ENCODE results near the gene TNFRSF14. TPM values are rescaled to one million over a fixed set of nuclear protein-coding genes. Genes with fewer than 3 reads are reported as not detected.
A peak's percentile ranks its signal among the peaks of the same experiment; 100 is the strongest.
"Not testable (repeated sequence)": the region's sequence is repeated elsewhere in the genome, so short reads cannot be mapped to it uniquely, and the experiment has no call there.

TNFRSF14 gene
- total RNA-seq, 1 donor from 2014 or later: 11.1 TPM

DNA sequence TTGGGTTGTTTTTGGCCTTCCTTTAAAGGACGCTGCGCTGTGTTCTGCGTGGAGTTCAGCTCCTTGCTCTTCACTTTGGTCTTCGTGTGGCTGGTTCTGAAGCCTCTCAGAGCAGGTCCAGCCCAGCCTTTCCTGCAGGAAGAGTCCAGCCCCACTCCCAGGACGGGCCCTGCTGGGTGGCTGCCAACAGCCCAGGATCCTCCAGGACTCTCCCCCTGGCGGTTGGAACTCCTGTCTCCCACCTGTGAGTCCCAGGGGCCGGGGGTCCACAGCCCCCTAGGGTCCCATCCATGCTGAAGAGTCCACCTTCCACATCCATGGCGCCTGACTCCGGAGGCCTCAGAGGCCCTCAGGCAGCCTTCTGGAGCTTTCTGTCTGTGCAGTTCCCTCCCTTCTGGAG, 4.6 kb upstream of the TNFRSF14 start:
- not testable (repeated sequence) for FAIRE-seq; H3K27me3 ChIP-seq (ENCODE audit: control insufficient read depth, insufficient read depth, low read length); H3K4me3 ChIP-seq (ENCODE audit: low read depth, low read length); H3K36me3 ChIP-seq (ENCODE audit: control insufficient read depth, insufficient read depth, low read length); DNase-seq (ENCODE audit: low read depth)

DNA sequence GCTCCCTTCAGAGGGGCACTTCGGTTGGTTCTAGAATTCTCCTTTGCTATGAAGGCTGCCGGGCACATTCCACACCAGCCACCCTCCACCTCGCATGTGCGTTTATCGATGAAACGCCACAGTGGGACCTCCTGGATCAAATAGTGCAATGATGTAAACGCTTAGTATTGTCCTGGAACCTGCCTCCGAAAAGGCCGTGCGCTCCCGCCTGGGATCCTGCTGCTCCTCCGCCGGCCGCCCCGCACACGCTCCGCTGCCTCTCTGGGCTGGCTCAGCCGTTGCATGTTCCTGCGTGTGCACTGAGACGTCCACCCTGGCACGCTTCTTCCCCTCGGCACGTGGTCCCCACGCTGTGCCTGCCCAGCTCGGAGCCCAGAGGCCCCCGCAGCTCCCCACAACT, 4.0 kb upstream of the TNFRSF14 start:
- Histone ChIP-seq H3K4me3 (ENCODE audit: low read depth, low read length) (no peak overlapping the region), H3K27me3 (ENCODE audit: control insufficient read depth, insufficient read depth, low read length) (no peaks in the 10 kb centered on the region), H3K36me3 (ENCODE audit: control insufficient read depth, insufficient read depth, low read length) (no peaks in the 10 kb centered on the region)
- no peak for TF ChIP-seq CTCF (IDR thresholded peaks at IDR 0.05; ENCODE audit: insufficient read depth, low read length, severe bottlenecking)
- FAIRE-seq (no peak), DNase-seq (ENCODE audit: low read depth) (no peak)

DNA sequence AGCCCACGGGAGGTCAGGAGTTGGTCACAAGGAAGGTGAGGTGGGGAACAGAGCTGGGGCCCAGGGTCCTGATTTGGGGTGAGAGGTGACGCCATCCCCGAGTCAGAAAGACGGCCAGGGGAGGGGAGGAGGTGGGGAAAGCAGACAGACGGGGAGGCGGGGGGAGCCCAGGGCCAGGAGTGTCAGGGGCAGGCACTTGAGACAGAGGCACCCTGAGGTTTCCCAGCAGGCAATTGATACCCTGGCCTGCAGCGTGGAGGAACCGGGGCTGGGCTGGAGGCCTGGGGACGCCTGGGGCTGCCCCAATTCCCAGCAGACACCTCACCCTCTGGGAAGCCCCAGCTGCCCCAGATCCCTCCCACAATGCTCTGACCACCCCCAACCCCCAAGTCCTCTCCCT, 3.1 kb upstream of the TNFRSF14 start:
- not testable (repeated sequence) for H3K27me3 ChIP-seq (ENCODE audit: control insufficient read depth, insufficient read depth, low read length); H3K4me3 ChIP-seq (ENCODE audit: low read depth, low read length); DNase-seq (ENCODE audit: low read depth); H3K36me3 ChIP-seq (ENCODE audit: control insufficient read depth, insufficient read depth, low read length); FAIRE-seq

DNA sequence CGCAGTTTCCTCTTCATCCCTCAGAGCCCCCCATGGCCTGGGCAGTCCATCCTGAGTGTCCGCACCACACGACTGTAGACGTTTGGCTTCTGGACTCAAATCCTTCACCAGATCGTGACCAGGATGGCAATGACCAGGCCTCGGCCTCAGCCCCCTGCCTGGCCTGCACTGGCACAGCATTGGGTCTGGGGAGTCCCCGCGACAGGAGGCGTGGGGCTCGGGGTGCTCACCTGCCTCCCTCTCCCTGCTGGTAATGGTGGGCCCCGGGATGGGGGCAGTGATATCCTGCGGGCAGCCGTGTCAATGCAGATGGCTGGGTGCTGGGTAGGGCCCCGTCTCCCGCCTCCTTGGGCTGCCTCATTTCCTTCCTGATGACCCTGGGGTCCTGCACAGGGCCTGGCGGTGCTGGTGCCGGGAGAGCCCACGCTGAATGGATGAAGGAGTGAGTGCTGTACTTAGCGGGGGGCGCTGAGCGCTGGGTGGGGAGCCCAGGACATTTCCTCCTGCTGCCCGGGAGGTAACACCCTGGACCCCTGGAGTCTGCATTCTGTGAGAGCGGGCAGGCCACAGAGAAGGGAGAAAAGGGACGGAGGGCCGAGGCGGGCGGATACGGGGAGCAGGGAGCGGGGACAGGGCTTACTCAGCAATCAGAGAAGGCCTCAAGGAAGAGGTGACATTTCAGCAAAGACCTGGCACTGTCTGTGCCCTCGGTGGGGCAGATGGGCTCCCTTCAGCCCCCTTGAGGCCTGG, 2.1 kb upstream of the TNFRSF14 start:
- DNase-seq (ENCODE audit: low read depth) (no peak), FAIRE-seq (no peak)
- Histone ChIP-seq H3K27me3 (ENCODE audit: control insufficient read depth, insufficient read depth, low read length) (no peaks in the 10 kb centered on the region), H3K4me3 (ENCODE audit: low read depth, low read length) (no peak overlapping the region), H3K36me3 (ENCODE audit: control insufficient read depth, insufficient read depth, low read length) (no peaks in the 10 kb centered on the region)
- no peak for TF ChIP-seq CTCF (IDR thresholded peaks at IDR 0.05; ENCODE audit: insufficient read depth, low read length, severe bottlenecking)

- H3K36me3 ChIP-seq (ENCODE audit: control insufficient read depth, insufficient read depth, low read length): no peaks in the 10 kb centered on the region
- no peak for FAIRE-seq
- no peak for DNase-seq (ENCODE audit: low read depth)
- no peaks in the 10 kb centered on the region for H3K27me3 ChIP-seq (ENCODE audit: control insufficient read depth, insufficient read depth, low read length)
- H3K4me3 ChIP-seq (ENCODE audit: low read depth, low read length): no peak overlapping the region
- peak; percentile 31 for TF ChIP-seq CTCF (IDR thresholded peaks at IDR 0.05; ENCODE audit: insufficient read depth, low read length, severe bottlenecking)
These were observed 1.4 kb upstream of the TNFRSF14 start for GRCh38 chr1:2554621-2555387.

DNA sequence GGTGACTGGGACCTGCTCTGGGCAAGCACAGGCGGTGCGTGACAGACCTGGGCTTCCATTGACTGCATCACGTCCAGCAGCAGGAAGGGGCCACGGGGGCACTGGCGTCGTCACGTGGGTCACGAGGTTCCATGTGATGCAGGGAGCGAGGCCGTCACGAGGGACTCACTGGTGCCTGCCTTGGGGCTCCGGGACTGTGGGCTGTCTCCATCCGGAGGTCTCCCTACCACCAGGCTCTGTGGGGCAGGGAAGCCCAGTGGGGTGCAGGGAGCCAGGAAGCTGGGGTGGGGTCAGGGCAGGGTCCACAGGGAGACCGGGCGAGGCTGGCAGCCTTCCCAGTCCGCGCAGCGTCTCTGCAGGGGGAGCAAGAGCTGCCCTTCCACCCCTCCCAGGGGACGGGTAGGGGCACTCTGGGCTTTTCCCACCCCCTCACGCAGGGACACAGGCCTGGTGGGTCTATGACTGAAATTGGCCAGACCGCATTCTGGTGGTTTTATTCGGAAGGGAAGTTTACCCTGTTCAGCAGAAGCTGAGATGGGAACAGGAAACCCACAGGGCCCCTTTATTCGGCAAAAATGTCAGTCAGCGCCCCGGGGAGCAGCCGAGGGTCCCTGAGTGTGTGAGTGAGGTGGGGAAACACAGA, 416 bp upstream of the TNFRSF14 start:
- FAIRE-seq: no peak

More for the DNA sequence above, 416 bp upstream of the TNFRSF14 start:
- H3K36me3 ChIP-seq (ENCODE audit: control insufficient read depth, insufficient read depth, low read length): no peaks in the 10 kb centered on the region
- no peak for TF ChIP-seq CTCF (IDR thresholded peaks at IDR 0.05; ENCODE audit: insufficient read depth, low read length, severe bottlenecking)
- H3K27me3 ChIP-seq (ENCODE audit: control insufficient read depth, insufficient read depth, low read length): no peaks in the 10 kb centered on the region
- no peak for DNase-seq (ENCODE audit: low read depth)
- peak overlapping the region; percentile 50 for H3K4me3 ChIP-seq (ENCODE audit: low read depth, low read length)

Data from bronchial epithelial cell (primary cell).